Adrenal gland (tissue), 12 donors: ENCODE measurements around the gene ABCA5. TPM values are rescaled to one million over a fixed set of nuclear protein-coding genes. Genes with fewer than 3 reads are reported as not detected.

Experiments used
- DNase-seq, 7 donors: peaks; one replicate each; pipeline ENCODE4 v3.0.0-alpha.2; 2019 to 2020
- H3K27ac ChIP-seq, 5 donors: fragments of 200-600 bp; sonication (generic) in 4 of 5; 1 replicate in 3 of 5; 2 replicates in 2 of 5; pipeline versions ENCODE4 v1.5.1 to v1.8.0; 2016 to 2020; ENCODE audit warnings: mild to moderate bottlenecking in 1 of 5
- H3K27me3 ChIP-seq: fragments of 200-600 bp; 2 replicates; pipeline ENCODE4 v1.8.0; 2021
- H3K36me3 ChIP-seq, 2 donors: fragments of 200-600 bp; replicated peaks in 1 of 2; 1 replicate in 1 of 2; 2 replicates in 1 of 2; pipeline versions ENCODE4 v1.5.1 to v1.8.0; 2018 to 2022
- H3K4me1 ChIP-seq, 2 donors: fragments of 200-600 bp; replicated peaks in 1 of 2; 1 replicate in 1 of 2; 2 replicates in 1 of 2; pipeline versions ENCODE4 v1.5.1 to v1.8.0; 2018 to 2021
- H3K4me3 ChIP-seq, 4 donors: fragments of 200-600 bp; sonication (generic) in 3 of 4; one replicate each; pipeline ENCODE4 v1.5.1; 2016 to 2018
- H3K9me3 ChIP-seq, 3 donors: fragments of 200-600 bp; sonication (generic) in 1 of 3; replicated peaks in 1 of 3; 1 replicate in 2 of 3; 2 replicates in 1 of 3; pipeline versions ENCODE4 v1.5.1 to v1.8.0; 2016 to 2021
- POLR2A ChIP-seq, 2 donors: fragments of 450-650 bp; IDR thresholded peaks; one replicate each; pipeline ENCODE4 v1.6.1; 2017; ENCODE audit warnings: antibody characterized with exemption in 2 of 2, mild to moderate bottlenecking in 2 of 2, moderate library complexity in 1 of 2
- WGBS, 4 donors: extraction: QIAGEN DNeasy Blood & Tissue Kit in 2 of 4; methylation state at CpG; one replicate each; pipeline versions ENCODE4 v1.1.5 to v1.1.7; 2013 to 2017; 5-methylcytosine and 5-hydroxymethylcytosine counted together
- intact Hi-C, 2 donors: fragments of 100-400 bp; cut with DNase I; formaldehyde crosslinking; loops; one replicate each; pipeline versions ENCODE4 v1.14.1 to v1.15.0; 2022 to 2023
- polyA plus RNA-seq, 3 donors: library from polyadenylated mRNA; stranded (reverse); fragments of 200-250 nt in 2 of 3; fragments of 350-450 nt in 1 of 3; fragmentation: Illumina TruSeq in 1 of 3; extraction: RNeasy Lipid Tissue Mini Kit (QIAGEN cat#74804) in 1 of 3; gene quantifications; one replicate each; pipeline ENCODE4 v1.2.3, GENCODE V29; 2013 to 2014
- total RNA-seq, 9 donors: library from RNA; depleted of rRNA in 4 of 9; stranded (reverse); fragments of >200 nt in 4 of 9; fragments of 120-200 nt in 1 of 9; fragmentation: NEBNext Ultra II Directional in 1 of 9; extraction: Animal tissue kit (Norgen Biotek cat#: 25700) in 1 of 9; gene quantifications; one replicate each; pipeline versions ENCODE4 v1.1.0 to v1.2.4, GENCODE V29; 2013 to 2023
- TF ChIP-seq, protein P1 (sequence below), 6 experiments: fragments of 450-650 bp in 4 of 6; fragments of 200-600 bp in 2 of 6; sonication (generic) in 1 of 6; IDR thresholded peaks; 1 replicate in 5 of 6; 2 replicates in 1 of 6; pipeline versions ENCODE4 v1.5.1 to v1.8.0; 2016 to 2021; ENCODE audit warnings: antibody characterized with exemption in 6 of 6, mild to moderate bottlenecking in 2 of 6, moderate library complexity in 1 of 6
- donor health status: healthy with polysubstance abuse.
- donor health status: Bipolar disorder and iron deficiency.
- donor health status: DM: yes; HTN: yes; CAD: no.
- donor health status: DM: no; HTN: no; CAD: no.
- donor health status: DM: no; HTN: no; CAD: no.
- donor health status: DM: yes; HTN: yes; CAD: no.

The ABCA5 gene
- total and polyA plus RNA-seq, 12 donors, result 21.5 to 142 (median 40.7) TPM

GRCh38 chr17:69236946-69237345, 90.0 kb downstream of the ABCA5 start:
- Histone ChIP-seq H3K9me3 (peaks cover 0 to 10% (median 8%) of the 10 kb centered on the region in 3 donors), H3K4me1 (peaks cover 0 to 4% of the 10 kb centered on the region in 2 donors), H3K27me3 (no peaks in the 10 kb centered on the region), H3K27ac (no peak overlapping the region), H3K4me3 (no peak overlapping the region), H3K36me3 (no peaks in the 10 kb centered on the region)
- no peak for TF ChIP-seq POLR2A (IDR thresholded peaks at IDR 0.05)
- TF ChIP-seq, protein P1, sequence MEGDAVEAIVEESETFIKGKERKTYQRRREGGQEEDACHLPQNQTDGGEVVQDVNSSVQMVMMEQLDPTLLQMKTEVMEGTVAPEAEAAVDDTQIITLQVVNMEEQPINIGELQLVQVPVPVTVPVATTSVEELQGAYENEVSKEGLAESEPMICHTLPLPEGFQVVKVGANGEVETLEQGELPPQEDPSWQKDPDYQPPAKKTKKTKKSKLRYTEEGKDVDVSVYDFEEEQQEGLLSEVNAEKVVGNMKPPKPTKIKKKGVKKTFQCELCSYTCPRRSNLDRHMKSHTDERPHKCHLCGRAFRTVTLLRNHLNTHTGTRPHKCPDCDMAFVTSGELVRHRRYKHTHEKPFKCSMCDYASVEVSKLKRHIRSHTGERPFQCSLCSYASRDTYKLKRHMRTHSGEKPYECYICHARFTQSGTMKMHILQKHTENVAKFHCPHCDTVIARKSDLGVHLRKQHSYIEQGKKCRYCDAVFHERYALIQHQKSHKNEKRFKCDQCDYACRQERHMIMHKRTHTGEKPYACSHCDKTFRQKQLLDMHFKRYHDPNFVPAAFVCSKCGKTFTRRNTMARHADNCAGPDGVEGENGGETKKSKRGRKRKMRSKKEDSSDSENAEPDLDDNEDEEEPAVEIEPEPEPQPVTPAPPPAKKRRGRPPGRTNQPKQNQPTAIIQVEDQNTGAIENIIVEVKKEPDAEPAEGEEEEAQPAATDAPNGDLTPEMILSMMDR (IDR thresholded peaks at IDR 0.05), result no peak
- WGBS, 4 donors, result 87 to 97% (median 93%) methylated on average over 3 of the region's 3 CpGs
- intact Hi-C loops, result loop anchor here (5.0 to 10.0 kb wide), 2 partner anchors 262 to 465 kb away; no protein-coding TSS in a partner anchor
- no peak for DNase-seq

DNA sequence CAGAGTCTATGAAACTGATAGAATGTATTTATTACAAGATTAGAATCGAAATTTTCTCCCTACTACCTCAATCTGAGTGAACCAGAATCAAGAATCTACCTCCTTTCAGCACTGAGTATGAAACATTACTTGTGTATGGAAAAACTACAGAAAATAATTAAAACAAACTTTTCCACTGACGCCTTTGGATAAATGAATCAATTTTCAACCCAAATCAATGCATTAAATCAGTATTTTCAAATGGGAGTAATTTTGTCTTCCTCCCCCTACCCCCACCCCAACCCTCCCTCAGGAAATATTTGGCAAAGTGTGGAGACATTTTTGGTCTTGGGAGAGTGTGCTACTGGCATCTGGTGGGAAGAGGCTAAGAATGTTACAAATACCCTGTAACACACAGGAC, 90.5 kb downstream of the ABCA5 start:
- Histone ChIP-seq H3K4me3 (no peak overlapping the region), H3K4me1 (peaks cover 0 to 4% of the 10 kb centered on the region in 2 donors), H3K36me3 (no peaks in the 10 kb centered on the region), H3K9me3 (peaks cover 0 to 10% (median 8%) of the 10 kb centered on the region in 3 donors), H3K27ac (no peak overlapping the region), H3K27me3 (no peaks in the 10 kb centered on the region)
- intact Hi-C loops, result loop anchor here (5.0 to 10.0 kb wide), 2 partner anchors 262 to 464 kb away; no protein-coding TSS in a partner anchor
- TF ChIP-seq POLR2A (IDR thresholded peaks at IDR 0.05), result no peak
- TF ChIP-seq, protein P1 (IDR thresholded peaks at IDR 0.05), result no peak
- 52 to 60% (median 58%) methylated on average over 2 of the region's 2 CpGs for WGBS, 4 donors
- no peak for DNase-seq

DNA sequence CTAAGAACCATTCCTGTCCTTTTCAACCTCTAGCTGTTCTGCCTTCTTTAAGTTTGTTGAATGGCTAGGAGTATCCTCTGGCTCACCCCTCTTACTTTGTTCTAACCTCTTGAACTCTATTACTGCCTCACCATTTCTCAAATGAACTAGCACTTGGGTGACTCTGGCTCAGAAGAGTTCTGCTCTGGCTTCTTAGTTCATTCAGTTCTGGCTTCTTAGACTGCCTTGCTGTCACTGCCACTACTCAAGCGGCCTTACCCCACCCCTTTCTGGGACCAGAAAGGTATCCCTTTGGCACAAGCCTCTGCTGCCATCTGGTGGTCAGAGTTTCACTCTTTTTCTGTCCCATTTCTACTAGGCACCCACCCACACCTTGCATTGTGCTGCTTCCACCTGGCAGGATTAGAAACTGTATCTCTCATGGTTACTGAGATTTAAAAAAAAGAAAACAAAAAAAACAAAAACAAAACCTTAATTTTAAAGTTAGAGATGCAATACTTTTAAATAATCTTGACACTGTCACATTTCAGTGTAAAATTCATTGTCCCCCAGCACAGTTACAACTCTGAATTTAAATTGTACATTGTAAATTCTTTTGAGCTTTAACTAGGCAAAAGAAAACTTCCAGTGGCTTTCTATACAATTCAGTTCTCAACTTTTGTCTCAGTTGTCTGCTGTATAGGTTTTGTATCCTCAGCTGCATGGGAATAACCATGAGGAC, 91.4 kb downstream of the ABCA5 start:
- intact Hi-C loops, result loop anchor here (5.0 to 10.0 kb wide), 2 partner anchors 261 to 463 kb away; no protein-coding TSS in a partner anchor
- TF ChIP-seq POLR2A (IDR thresholded peaks at IDR 0.05), result no peak
- TF ChIP-seq, protein P1 (IDR thresholded peaks at IDR 0.05), result peak; percentile 73 to 97 (median 86)
- WGBS, 4 donors, result 7 to 21% (median 21%) methylated on average over 1 of the region's 1 CpG
- H3K36me3 ChIP-seq, result no peaks in the 10 kb centered on the region
- no peaks in the 10 kb centered on the region for H3K27me3 ChIP-seq
- H3K4me3 ChIP-seq, result no peak overlapping the region
- H3K9me3 ChIP-seq, result peaks cover 0 to 10% (median 8%) of the 10 kb centered on the region in 3 donors
- DNase-seq, result peak; percentile 82 to 93 (median 87)
- no peak overlapping the region for H3K27ac ChIP-seq
- peaks cover 0 to 4% of the 10 kb centered on the region in 2 donors for H3K4me1 ChIP-seq

DNA sequence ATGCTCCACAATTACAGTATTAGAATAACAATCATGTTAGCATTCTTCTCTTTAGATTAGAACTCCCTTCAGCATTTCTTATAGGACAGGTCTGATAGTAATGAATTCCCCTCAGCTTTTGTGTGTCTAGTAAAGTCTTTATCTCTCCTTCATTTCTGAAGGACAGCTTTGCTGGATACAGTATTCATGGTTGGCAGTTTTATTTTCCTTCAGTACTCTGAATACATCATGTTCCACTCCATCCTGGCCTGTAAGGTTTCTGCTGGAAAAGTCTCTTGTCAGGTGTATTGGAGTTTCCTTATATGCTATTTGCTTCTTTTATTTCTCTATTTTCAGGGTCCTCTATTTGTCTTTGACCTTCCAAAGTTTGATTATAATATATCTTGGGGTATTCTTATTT, 94.3 kb downstream of the ABCA5 start:
- TF ChIP-seq, protein P1 (IDR thresholded peaks at IDR 0.05), result no peak
- no peak for TF ChIP-seq POLR2A (IDR thresholded peaks at IDR 0.05)
- Histone ChIP-seq H3K9me3 (peaks cover 0 to 10% (median 8%) of the 10 kb centered on the region in 3 donors), H3K4me1 (peaks cover 0 to 4% of the 10 kb centered on the region in 2 donors), H3K4me3 (no peak overlapping the region), H3K27ac (no peak overlapping the region), H3K27me3 (no peaks in the 10 kb centered on the region), H3K36me3 (no peaks in the 10 kb centered on the region)
- intact Hi-C loops, result loop anchor here in 1 of 2 donors (10.0 kb wide), 1 partner anchor 258 kb away; no protein-coding TSS in a partner anchor
- DNase-seq, result no peak
